HepG2 (cell line): ENCODE data around the gene ESR1. TPM values are rescaled to one million over a fixed set of nuclear protein-coding genes. Genes with fewer than 3 reads are reported as not detected.

Experiments
- ARNT2 ChIP-seq: sonication (generic); formaldehyde crosslinking; IDR thresholded peaks from 2 replicates; pipeline ENCODE4 v1.8.0; 2022; ENCODE audit warnings: mild to moderate bottlenecking, low read depth, missing genetic modification reagents, moderate library complexity
- CSRNP1 ChIP-seq: sonication (generic); formaldehyde crosslinking; IDR thresholded peaks from 2 replicates; pipeline ENCODE4 v1.8.1; 2023; ENCODE audit warnings: mild to moderate bottlenecking, missing genetic modification reagents
- FOXK1 ChIP-seq: sonication (generic); formaldehyde crosslinking; IDR thresholded peaks from 2 replicates; pipeline ENCODE4 v1.4.0; 2020; ENCODE audit warnings: low read depth, missing genetic modification reagents, borderline replicate concordance
- GATAD1 ChIP-seq: IDR thresholded peaks from 2 replicates; pipeline ENCODE4 v1.6.1; 2016; ENCODE audit warnings: missing genetic modification reagents, missing compliant biosample characterization
- GLI4 ChIP-seq: sonication (generic); formaldehyde crosslinking; IDR thresholded peaks from 2 replicates; pipeline ENCODE4 v1.5.1; 2020; ENCODE audit warnings: missing genetic modification reagents, mild to moderate bottlenecking, moderate library complexity, borderline replicate concordance
- HDAC2 ChIP-seq: sonication (generic); formaldehyde crosslinking; IDR thresholded peaks from 2 replicates; pipeline ENCODE4 v1.4.0; 2020; ENCODE audit warnings: missing genetic modification reagents
- HOXA3 ChIP-seq: sonication (generic); formaldehyde crosslinking; IDR thresholded peaks from 2 replicates; pipeline ENCODE4 v1.5.0; 2020; ENCODE audit warnings: missing genetic modification reagents
- KDM4B ChIP-seq: sonication (generic); formaldehyde crosslinking; IDR thresholded peaks from 2 replicates; pipeline ENCODE4 v1.4.0; 2020; ENCODE audit warnings: missing genetic modification reagents
- KLF16 ChIP-seq, 2 experiments: sonication (generic) in 1 of 2; formaldehyde crosslinking in 1 of 2; IDR thresholded peaks; 2 replicates each; pipeline versions ENCODE4 v1.6.1 to v1.8.0; 2016 to 2023; ENCODE audit warnings: missing genetic modification reagents in 2 of 2, missing compliant biosample characterization in 1 of 2
- MXD1 ChIP-seq: sonication (generic); formaldehyde crosslinking; IDR thresholded peaks from 2 replicates; pipeline ENCODE4 v1.4.0; 2020; ENCODE audit warnings: mild to moderate bottlenecking, missing genetic modification reagents
- MYPOP ChIP-seq: sonication (generic); formaldehyde crosslinking; IDR thresholded peaks from 2 replicates; pipeline ENCODE4 v1.8.1; 2023; ENCODE audit warnings: mild to moderate bottlenecking, moderate library complexity, missing genetic modification reagents
- NFE2 ChIP-seq: sonication (generic); formaldehyde crosslinking; IDR thresholded peaks from 2 replicates; pipeline ENCODE4 v1.4.0; 2020; ENCODE audit warnings: missing genetic modification reagents
- NONO ChIP-seq, 2 experiments: fragments of 450-650 bp in 1 of 2; sonication (generic) in 1 of 2; formaldehyde crosslinking in 1 of 2; IDR thresholded peaks in 1 of 2; conservative IDR thresholded peaks in 1 of 2; 2 replicates each; pipeline versions ENCODE4 v1.6.1 to v1.8.0; 2017 to 2022; ENCODE audit warnings: mild to moderate bottlenecking in 1 of 2, missing genetic modification reagents in 1 of 2, moderate library complexity in 1 of 2
- SP5 ChIP-seq: IDR thresholded peaks from 2 replicates; pipeline ENCODE4 v1.6.1; 2016; ENCODE audit warnings: low read depth, borderline replicate concordance
- ZBTB37 ChIP-seq: sonication (generic); formaldehyde crosslinking; IDR thresholded peaks from 2 replicates; pipeline ENCODE4 v1.4.0; 2020; ENCODE audit warnings: mild to moderate bottlenecking, missing genetic modification reagents
- ZBTB43 ChIP-seq: sonication (generic); formaldehyde crosslinking; conservative IDR thresholded peaks from 2 replicates; pipeline ENCODE4 v1.4.0; 2020; ENCODE audit warnings: missing genetic modification reagents
- ZBTB7B ChIP-seq: sonication (generic); formaldehyde crosslinking; IDR thresholded peaks from 2 replicates; pipeline ENCODE4 v1.4.0; 2020; ENCODE audit warnings: missing genetic modification reagents
- ZNF230 ChIP-seq: sonication (generic); formaldehyde crosslinking; IDR thresholded peaks from 2 replicates; pipeline ENCODE4 v1.4.0; 2020; ENCODE audit warnings: mild to moderate bottlenecking, missing genetic modification reagents
- ZNF24 ChIP-seq: fragments of 450-650 bp; IDR thresholded peaks from 2 replicates; pipeline ENCODE4 v1.6.1; 2017; ENCODE audit warnings: antibody characterized with exemption, mild to moderate bottlenecking
- ZNF644 ChIP-seq: IDR thresholded peaks from 2 replicates; pipeline ENCODE4 v1.6.1; 2016; ENCODE audit warnings: low read depth
- polyA plus RNA-seq, 8 experiments: library from polyadenylated mRNA; depleted of rRNA in 3 of 8; stranded (reverse) in 7 of 8; unstranded in 1 of 8; fragments of >200 nt; fragmentation: Illumina TruSeq in 4 of 8; extraction: Trizol in 4 of 8; gene quantifications; 2 replicates each; pipeline versions ENCODE4 v1.2.1 to v1.2.3, GENCODE V29; 2011 to 2016; ENCODE audit warnings: low read depth in 4 of 8, missing spikeins in 1 of 8, mixed read lengths in 1 of 8; ENCODE audit not compliant: insufficient read depth in 1 of 8
- total RNA-seq, 5 experiments: library from RNA; depleted of rRNA; stranded (reverse); fragments of >200 nt; fragmentation: Illumina TruSeq; extraction: Trizol; gene quantifications; 2 replicates each; pipeline ENCODE4 v1.2.3, GENCODE V29; 2016; ENCODE audit warnings: low read depth in 1 of 5
- TF ChIP-seq, protein P1 (sequence below): sonication (generic); formaldehyde crosslinking; IDR thresholded peaks from 2 replicates; pipeline ENCODE4 v1.8.1; 2023; ENCODE audit warnings: missing genetic modification reagents, mild to moderate bottlenecking, borderline replicate concordance
- TF ChIP-seq, protein P2 (sequence below): IDR thresholded peaks from 2 replicates; pipeline ENCODE4 v1.6.1; 2016

The ESR1 gene
- total and polyA plus RNA-seq, 2 of the 13 experiments (the other 11 are each of a cell fraction or from before 2014, with no cell fraction given): not detected

DNA sequence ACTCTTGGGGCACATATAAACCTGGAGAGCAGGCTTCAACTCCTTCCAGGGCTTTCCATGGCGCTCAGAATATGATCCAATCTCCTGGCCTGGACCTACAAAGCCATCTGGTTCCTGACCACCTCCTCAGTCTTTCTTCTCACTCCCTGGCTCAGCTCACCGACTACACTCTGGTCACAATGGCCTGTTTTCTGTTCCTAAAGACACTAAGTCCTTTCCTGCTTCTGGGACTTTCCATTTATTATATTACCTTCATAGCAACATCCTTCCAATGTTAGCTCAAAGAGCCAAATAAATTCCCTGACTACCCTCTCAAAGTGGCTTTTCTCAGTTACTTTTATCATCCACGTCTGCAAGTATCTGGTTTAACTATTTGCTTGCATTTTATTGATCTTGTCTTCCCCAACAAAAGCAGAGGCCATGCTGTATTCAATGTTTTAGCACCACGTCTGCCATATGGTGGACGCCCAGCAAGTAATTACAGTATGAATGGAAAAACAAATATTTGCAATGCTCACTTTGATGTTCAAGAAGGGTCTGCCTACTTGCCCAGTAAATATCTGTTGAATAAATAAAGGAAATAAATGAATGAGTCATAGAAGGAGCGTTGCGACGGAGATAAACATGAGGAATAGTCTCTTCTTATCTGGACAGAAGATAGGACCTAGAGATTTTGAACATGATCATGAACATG lies 328.4 kb downstream of the ESR1 start (continued):
- TF ChIP-seq CSRNP1 (CRISPR knock-in tag) (no peak), MYPOP (CRISPR knock-in tag) (peak; percentile 80; the same call in 1 of the 2 replicates), NFE2 (no peak), SP5 (CRISPR knock-in tag) (peak; percentile 92), GLI4 (no peak), KDM4B (0 out of 2 replicates have a peak, but pooled peaks have one; percentile 37), HDAC2 (CRISPR knock-in tag) (peak; percentile 72), HOXA3 (CRISPR knock-in tag) (peak; percentile 22; the same call in 1 of the 2 replicates), ZNF230 (CRISPR knock-in tag) (no peak), ARNT2 (CRISPR knock-in tag) (no peak), ZBTB7B (0 out of 2 replicates have a peak, but pooled peaks have one; percentile 17), ZNF24 (peak; percentile 79; the same call in 1 of the 2 replicates), FOXK1 (CRISPR knock-in tag) (peak; percentile 90), NONO (IDR thresholded peaks at IDR 0.05) (no peak), NONO (CRISPR knock-in tag; conservative IDR thresholded peaks at IDR 0.05) (no peak), ZBTB43 (CRISPR knock-in tag) (peak; percentile 62; the same call in 1 of the 2 replicates), ZBTB37 (CRISPR knock-in tag) (0 out of 2 replicates have a peak, but pooled peaks have one; percentile 41), KLF16 (CRISPR knock-in tag; IDR thresholded peaks at IDR 0.05) (peak in 1 of 2 experiments; percentile 86; a peak in 2 of 4 replicates), ZNF644 (CRISPR knock-in tag) (peak; percentile 93), MXD1 (CRISPR knock-in tag) (no peak), GATAD1 (CRISPR knock-in tag) (no peak; the same call in 1 of the 2 replicates)
- TF ChIP-seq, protein P1, sequence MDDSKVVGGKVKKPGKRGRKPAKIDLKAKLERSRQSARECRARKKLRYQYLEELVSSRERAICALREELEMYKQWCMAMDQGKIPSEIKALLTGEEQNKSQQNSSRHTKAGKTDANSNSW (CRISPR knock-in tag): no peak
- TF ChIP-seq, protein P2, sequence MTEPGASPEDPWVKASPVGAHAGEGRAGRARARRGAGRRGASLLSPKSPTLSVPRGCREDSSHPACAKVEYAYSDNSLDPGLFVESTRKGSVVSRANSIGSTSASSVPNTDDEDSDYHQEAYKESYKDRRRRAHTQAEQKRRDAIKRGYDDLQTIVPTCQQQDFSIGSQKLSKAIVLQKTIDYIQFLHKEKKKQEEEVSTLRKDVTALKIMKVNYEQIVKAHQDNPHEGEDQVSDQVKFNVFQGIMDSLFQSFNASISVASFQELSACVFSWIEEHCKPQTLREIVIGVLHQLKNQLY: peak; percentile 63; the same call in 1 of the 2 replicates
- TF ChIP-seq, all 625 proteins: peak for 146
